Ovary (tissue), 9 donors: ENCODE data around the gene LRRC8A. TPM values are rescaled to one million over a fixed set of nuclear protein-coding genes. Genes with fewer than 3 reads are reported as not detected.

Source experiments
- DNase-seq, 5 donors: peaks; one replicate each; pipeline ENCODE4 v3.0.0-alpha.2; 2019 to 2020
- H3K27ac ChIP-seq, 2 donors: fragments of 200-600 bp; one replicate each; pipeline versions ENCODE4 v1.5.1 to v1.8.0; 2019 to 2022
- H3K27me3 ChIP-seq: fragments of 200-600 bp; one replicate; pipeline ENCODE4 v1.8.0; 2022
- H3K36me3 ChIP-seq: fragments of 200-600 bp; sonication (generic); one replicate; pipeline ENCODE4 v1.5.1; 2019
- H3K4me1 ChIP-seq: one replicate; pipeline ENCODE4 v1.8.1; 2013; ENCODE audit warnings: mild to moderate bottlenecking, moderate library complexity; ENCODE audit not compliant: insufficient read depth
- H3K4me3 ChIP-seq: fragments of 200-600 bp; sonication (generic); one replicate; pipeline ENCODE4 v1.5.1; 2017
- H3K9me3 ChIP-seq, 2 donors: fragments of 200-600 bp in 1 of 2; sonication (generic) in 1 of 2; one replicate each; pipeline versions ENCODE4 v1.5.1 to v1.8.1; 2013 to 2019; ENCODE audit warnings: mild to moderate bottlenecking in 1 of 2, moderate library complexity in 1 of 2
- EP300 ChIP-seq: sonication (generic); formaldehyde crosslinking; IDR thresholded peaks from one replicate; pipeline ENCODE4 v1.6.1; 2017; ENCODE audit warnings: antibody characterized with exemption
- POLR2A ChIP-seq: fragments of 450-650 bp; IDR thresholded peaks from one replicate; pipeline ENCODE4 v1.6.1; 2017; ENCODE audit warnings: antibody characterized with exemption, mild to moderate bottlenecking, moderate library complexity
- WGBS, 3 donors: extraction: QIAGEN DNeasy Blood & Tissue Kit in 1 of 3; methylation state at CpG; one replicate each; pipeline versions ENCODE4 v1.1.5 to v1.1.7; 2013 to 2017; 5-methylcytosine and 5-hydroxymethylcytosine counted together
- intact Hi-C, 4 donors: fragments of 100-400 bp; cut with DNase I; formaldehyde crosslinking; loops; one replicate each; pipeline versions ENCODE4 v1.11.0 to v1.15.1; 2022 to 2023
- polyA plus RNA-seq, 2 donors: library from polyadenylated mRNA; stranded (reverse); fragments of 200-250 nt in 1 of 2; fragments of 350-450 nt in 1 of 2; fragmentation: Illumina TruSeq in 1 of 2; extraction: RNeasy Lipid Tissue Mini Kit (QIAGEN cat#74804) in 1 of 2; gene quantifications; one replicate each; pipeline ENCODE4 v1.2.3, GENCODE V29; 2013 to 2014
- total RNA-seq, 7 donors: library from RNA; depleted of rRNA in 2 of 7; stranded (reverse); fragments of >200 nt in 2 of 7; fragmentation: NEBNext Ultra II Directional in 3 of 7; extraction: Animal tissue kit (Norgen Biotek cat#: 25700) in 3 of 7; gene quantifications; one replicate each; pipeline versions ENCODE4 v1.1.0 to v1.2.4, GENCODE V29; 2016 to 2023
- TF ChIP-seq, protein P1 (sequence below), 3 donors: fragments of 450-650 bp in 2 of 3; fragments of 200-600 bp in 1 of 3; IDR thresholded peaks; one replicate each; pipeline versions ENCODE4 v1.5.1 to v1.8.0; 2016 to 2022; ENCODE audit warnings: antibody characterized with exemption in 3 of 3, mild to moderate bottlenecking in 1 of 3
- donor health status: DM: no; HTN: no; CAD: no; lungs with moderate emphysema.
- donor health status: DM: no; HTN: no; CAD: no.
- donor health status: Bipolar disorder and iron deficiency.
- donor health status: DM: yes; HTN: yes; CAD: no.
- donor health status: DM: no; HTN: no; CAD: no.
- donor health status: DM: yes; HTN: yes; CAD: no.

LRRC8A gene
- total and polyA plus RNA-seq, 9 donors = 18.1 to 39.7 (median 26.4) TPM

GRCh38 chr9:128885798-128886197 lies 3.9 kb downstream of the LRRC8A start:
- TF ChIP-seq, protein P1, sequence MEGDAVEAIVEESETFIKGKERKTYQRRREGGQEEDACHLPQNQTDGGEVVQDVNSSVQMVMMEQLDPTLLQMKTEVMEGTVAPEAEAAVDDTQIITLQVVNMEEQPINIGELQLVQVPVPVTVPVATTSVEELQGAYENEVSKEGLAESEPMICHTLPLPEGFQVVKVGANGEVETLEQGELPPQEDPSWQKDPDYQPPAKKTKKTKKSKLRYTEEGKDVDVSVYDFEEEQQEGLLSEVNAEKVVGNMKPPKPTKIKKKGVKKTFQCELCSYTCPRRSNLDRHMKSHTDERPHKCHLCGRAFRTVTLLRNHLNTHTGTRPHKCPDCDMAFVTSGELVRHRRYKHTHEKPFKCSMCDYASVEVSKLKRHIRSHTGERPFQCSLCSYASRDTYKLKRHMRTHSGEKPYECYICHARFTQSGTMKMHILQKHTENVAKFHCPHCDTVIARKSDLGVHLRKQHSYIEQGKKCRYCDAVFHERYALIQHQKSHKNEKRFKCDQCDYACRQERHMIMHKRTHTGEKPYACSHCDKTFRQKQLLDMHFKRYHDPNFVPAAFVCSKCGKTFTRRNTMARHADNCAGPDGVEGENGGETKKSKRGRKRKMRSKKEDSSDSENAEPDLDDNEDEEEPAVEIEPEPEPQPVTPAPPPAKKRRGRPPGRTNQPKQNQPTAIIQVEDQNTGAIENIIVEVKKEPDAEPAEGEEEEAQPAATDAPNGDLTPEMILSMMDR (IDR thresholded peaks at IDR 0.05) = no peak
- TF ChIP-seq POLR2A (no peak), EP300 (no peak)
- WGBS, 3 donors = 83 to 86% (median 84%) methylated on average over 14 to 15 of the region's 15 CpGs
- intact Hi-C loops = no loop called here
- H3K4me3 ChIP-seq = no peak overlapping the region
- no peaks in the 10 kb centered on the region for H3K9me3 ChIP-seq
- H3K27ac ChIP-seq = no peak overlapping the region
- no peaks in the 10 kb centered on the region for H3K36me3 ChIP-seq
- peaks cover 19% of the 10 kb centered on the region for H3K4me1 ChIP-seq
- H3K27me3 ChIP-seq = no peaks in the 10 kb centered on the region
- DNase-seq = no peak

GRCh38 chr9:128886211-128886891 lies 4.4 kb downstream of the LRRC8A start:
- Histone ChIP-seq H3K27me3 (no peaks in the 10 kb centered on the region), H3K4me3 (no peak overlapping the region), H3K9me3 (no peaks in the 10 kb centered on the region), H3K4me1 (peaks cover 19% of the 10 kb centered on the region), H3K36me3 (no peaks in the 10 kb centered on the region), H3K27ac (no peak overlapping the region)
- DNase-seq = no peak
- TF ChIP-seq, protein P1 (IDR thresholded peaks at IDR 0.05) = no peak
- TF ChIP-seq EP300 = no peak
- no peak for TF ChIP-seq POLR2A
- intact Hi-C loops = no loop called here
- 67 to 69% (median 68%) methylated on average over 13 of the region's 13 CpGs for WGBS, 3 donors

GRCh38 chr9:128887049-128887448 lies 5.1 kb downstream of the LRRC8A start:
- DNase-seq = no peak
- TF ChIP-seq, protein P1 (IDR thresholded peaks at IDR 0.05) = no peak
- no peak for TF ChIP-seq POLR2A
- no peak for TF ChIP-seq EP300
- Histone ChIP-seq H3K27ac (no peak overlapping the region), H3K36me3 (no peaks in the 10 kb centered on the region), H3K9me3 (no peaks in the 10 kb centered on the region), H3K4me1 (peaks cover 23% of the 10 kb centered on the region), H3K4me3 (no peak overlapping the region), H3K27me3 (no peaks in the 10 kb centered on the region)
- WGBS, 3 donors = 91 to 96% (median 96%) methylated on average over 3 of the region's 3 CpGs
- intact Hi-C loops = no loop called here

DNA sequence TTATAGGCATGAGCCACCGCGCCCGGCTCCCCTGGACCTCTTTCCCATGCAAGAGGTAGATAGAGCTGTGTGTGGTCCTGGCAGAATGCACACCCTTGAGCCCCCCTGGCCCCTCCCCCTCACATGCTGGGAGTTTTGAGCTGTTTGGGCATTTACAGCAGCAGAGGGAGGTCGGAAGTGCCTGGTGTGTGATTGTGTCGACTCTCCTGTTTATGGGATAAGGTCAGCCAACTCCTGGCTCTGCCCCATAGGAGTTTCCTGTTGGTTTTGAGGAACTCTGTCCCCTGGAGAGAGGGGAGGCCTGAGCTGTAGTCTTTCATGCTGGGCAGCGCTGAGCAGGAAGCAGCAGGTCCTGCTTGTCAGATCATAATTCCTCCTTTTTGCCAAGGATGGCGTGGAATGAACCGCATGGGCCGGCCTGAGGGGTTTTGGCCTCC lies 6.0 kb downstream of the LRRC8A start:
- H3K27me3 ChIP-seq = no peaks in the 10 kb centered on the region
- H3K27ac ChIP-seq = peak overlapping the region in 1 of 2 donors; percentile 50
- intact Hi-C loops = no loop called here
- 9 to 15% (median 11%) methylated on average over 9 of the region's 9 CpGs for WGBS, 3 donors
- TF ChIP-seq EP300 (no peak), POLR2A (no peak)
- TF ChIP-seq, protein P1 (IDR thresholded peaks at IDR 0.05) = no peak
- peaks cover 26% of the 10 kb centered on the region for H3K4me1 ChIP-seq
- no peaks in the 10 kb centered on the region for H3K36me3 ChIP-seq
- H3K4me3 ChIP-seq = no peak overlapping the region
- H3K9me3 ChIP-seq = no peaks in the 10 kb centered on the region
- peak in 2 of 5 donors; percentile 49 to 58 for DNase-seq
